ENCODE measurements around the gene C1QTNF8.

Gene C1QTNF8

GRCh38 chr16:1042049-1042744 is 53.8 kb downstream of the C1QTNF8 start:
- TF ChIP-seq CTCF (conservative IDR thresholded peaks at IDR 0.05; ENCODE audit: control insufficient read depth, insufficient read depth, low read depth, low read length): no peak
- no peak for DNase-seq (ENCODE audit: low read depth)
- no peak overlapping the region for H3K4me3 ChIP-seq (ENCODE audit: control insufficient read depth, low read depth, low read length)

GRCh38 chr16:1040346-1040745 is 55.7 kb downstream of the C1QTNF8 start:
- no peak for DNase-seq (ENCODE audit: low read depth)
- no peak overlapping the region for H3K4me3 ChIP-seq (ENCODE audit: control insufficient read depth, low read depth, low read length)
- no peak for TF ChIP-seq CTCF (conservative IDR thresholded peaks at IDR 0.05; ENCODE audit: control insufficient read depth, insufficient read depth, low read depth, low read length)

GRCh38 chr16:1039762-1040161 is 56.3 kb downstream of the C1QTNF8 start:
- no peak for DNase-seq (ENCODE audit: low read depth)
- TF ChIP-seq CTCF (conservative IDR thresholded peaks at IDR 0.05; ENCODE audit: control insufficient read depth, insufficient read depth, low read depth, low read length): no peak
- H3K4me3 ChIP-seq (ENCODE audit: control insufficient read depth, low read depth, low read length): no peak overlapping the region

- no peak for TF ChIP-seq CTCF (conservative IDR thresholded peaks at IDR 0.05; ENCODE audit: control insufficient read depth, insufficient read depth, low read depth, low read length)
- no peak for DNase-seq (ENCODE audit: low read depth)
- H3K4me3 ChIP-seq (ENCODE audit: control insufficient read depth, low read depth, low read length): no peak overlapping the region
These were observed 57.1 kb downstream of the C1QTNF8 start for GRCh38 chr16:1038932-1039331.

All from fibroblast of mammary gland (primary cell).